Neural cell (in vitro differentiated cells): ENCODE results near the gene SOX9. TPM values are rescaled to one million over a fixed set of nuclear protein-coding genes. Genes with fewer than 3 reads are reported as not detected.

Experiments
- H2AFZ ChIP-seq: fragments of 200-600, 300-800 bp; sonication (generic), shearing (Covaris generic); 2 replicates; pipeline ENCODE4 v1.6.0; 2014; ENCODE audit warnings: low read depth, mild to moderate bottlenecking, antibody characterized with exemption, low read length, moderate library complexity
- H3F3A ChIP-seq: fragments of 200-600 bp; shearing (Covaris generic); 2 replicates; pipeline ENCODE4 v1.6.1; 2016; ENCODE audit warnings: mild to moderate bottlenecking, moderate library complexity, mixed read lengths, antibody characterized with exemption, low read length; ENCODE audit not compliant: insufficient read depth, poor library complexity, severe bottlenecking
- H3K27ac ChIP-seq: fragments of 200-600, 300-800 bp; sonication (generic), shearing (Covaris generic); 2 replicates; pipeline ENCODE4 v1.5.1; 2014; ENCODE audit warnings: mild to moderate bottlenecking, low read length, moderate library complexity
- H3K27me3 ChIP-seq: fragments of 300-800, 200-600 bp; sonication (generic), shearing (Covaris generic); 2 replicates; pipeline ENCODE4 v1.6.0; 2014; ENCODE audit warnings: mild to moderate bottlenecking, low read depth, low read length, moderate library complexity; ENCODE audit not compliant: insufficient read depth
- H3K36me3 ChIP-seq: fragments of 300-800, 200-600 bp; sonication (generic), shearing (Covaris generic); 2 replicates; pipeline ENCODE4 v1.5.1; 2014; ENCODE audit warnings: mild to moderate bottlenecking, antibody characterized with exemption, low read length, moderate library complexity; ENCODE audit not compliant: insufficient read depth
- H3K4me2 ChIP-seq: fragments of 300-800, 200-600 bp; sonication (generic), shearing (Covaris generic); 2 replicates; pipeline ENCODE4 v1.6.0; 2014; ENCODE audit warnings: mild to moderate bottlenecking, low read length
- H3K4me3 ChIP-seq: fragments of 300-800, 200-600 bp; sonication (generic), shearing (Covaris generic); 2 replicates; pipeline ENCODE4 v1.5.1; 2014; ENCODE audit warnings: mild to moderate bottlenecking, low read length, moderate library complexity
- H3K79me2 ChIP-seq: fragments of 200-600 bp; shearing (Covaris generic); replicated peaks from 2 replicates; pipeline ENCODE4 v1.6.0; 2014; ENCODE audit warnings: mild to moderate bottlenecking, low read length, moderate library complexity; ENCODE audit not compliant: insufficient read depth
- H3K9ac ChIP-seq: fragments of 300-800, 200-600 bp; sonication (generic), shearing (Covaris generic); 2 replicates; pipeline ENCODE4 v1.6.1; 2016; ENCODE audit warnings: mild to moderate bottlenecking, low read length, mixed read lengths
- H3K9me2 ChIP-seq: fragments of 200-600 bp; shearing (Covaris generic); 2 replicates; pipeline ENCODE4 v1.6.1; 2016; ENCODE audit warnings: mild to moderate bottlenecking, low read length, mixed read lengths; ENCODE audit not compliant: insufficient read depth
- H3K9me3 ChIP-seq: fragments of 200-600, 300-800 bp; sonication (generic), shearing (Covaris generic); 2 replicates; pipeline ENCODE4 v1.6.1; 2016; ENCODE audit warnings: mild to moderate bottlenecking, mixed run types, low read length, moderate library complexity, mixed read lengths
- H4K20me1 ChIP-seq: fragments of 200-600 bp; shearing (Covaris generic); 2 replicates; pipeline ENCODE4 v1.6.1; 2016; ENCODE audit warnings: mild to moderate bottlenecking, mixed run types; ENCODE audit not compliant: insufficient read depth
- EP300 ChIP-seq: fragments of 450-650 bp; conservative IDR thresholded peaks from 2 replicates; pipeline ENCODE4 v1.6.1; 2014; ENCODE audit warnings: antibody characterized with exemption, mild to moderate bottlenecking, moderate library complexity; ENCODE audit not compliant: poor library complexity, severe bottlenecking
- EZH2 ChIP-seq: fragments of 200-600, 300-800 bp; shearing (Covaris generic), sonication (generic); IDR thresholded peaks from 2 replicates; pipeline ENCODE4 v1.6.1; 2014; ENCODE audit warnings: antibody characterized with exemption, low read length, borderline replicate concordance, mild to moderate bottlenecking; ENCODE audit not compliant: insufficient read depth, poor library complexity, severe bottlenecking
- MXI1 ChIP-seq: fragments of 450-650 bp; conservative IDR thresholded peaks from 2 replicates; pipeline ENCODE4 v1.6.1; 2014; ENCODE audit warnings: antibody characterized with exemption, mild to moderate bottlenecking; ENCODE audit not compliant: poor library complexity, severe bottlenecking
- POLR2AphosphoS5 ChIP-seq: IDR thresholded peaks from 2 replicates; pipeline ENCODE4 v1.6.1; 2012
- RAD21 ChIP-seq: fragments of 450-650 bp; conservative IDR thresholded peaks from 2 replicates; pipeline ENCODE4 v1.6.1; 2014; ENCODE audit warnings: antibody characterized with exemption, mild to moderate bottlenecking, moderate library complexity
- REST ChIP-seq: IDR thresholded peaks from 2 replicates; pipeline ENCODE4 v1.6.1; 2012; ENCODE audit warnings: borderline replicate concordance
- SMC3 ChIP-seq: fragments of 450-650 bp; conservative IDR thresholded peaks from 2 replicates; pipeline ENCODE4 v1.6.1; 2014; ENCODE audit warnings: antibody characterized with exemption, mild to moderate bottlenecking, moderate library complexity; ENCODE audit not compliant: poor library complexity
- TAF1 ChIP-seq: IDR thresholded peaks from 2 replicates; pipeline ENCODE4 v1.6.1; 2012; ENCODE audit warnings: low read depth
- polyA plus RNA-seq: library from polyadenylated mRNA; depleted of rRNA; stranded (reverse); fragments of >200 nt; gene quantifications from 2 replicates; pipeline ENCODE4 v1.2.3, GENCODE V29; 2014
- TF ChIP-seq, protein P1 (sequence below): fragments of 450-650 bp; IDR thresholded peaks from 2 replicates; pipeline ENCODE4 v1.5.1; 2014; ENCODE audit warnings: antibody characterized with exemption, mild to moderate bottlenecking, moderate library complexity; ENCODE audit not compliant: poor library complexity, severe bottlenecking

SOX9 gene
- polyA plus RNA-seq, 1 donor from 2014 or later, result 0.68 TPM

- Histone ChIP-seq H3K79me2 (no peaks in the 10 kb centered on the region), H3K9ac (no peak overlapping the region), H3K9me3 (no peaks in the 10 kb centered on the region), H2AFZ (no peak overlapping the region), H3K27me3 (no peaks in the 10 kb centered on the region), H3K36me3 (no peaks in the 10 kb centered on the region), H3K4me2 (no peak overlapping the region), H4K20me1 (no peaks in the 10 kb centered on the region), H3F3A (no peaks in the 10 kb centered on the region), H3K9me2 (no peaks in the 10 kb centered on the region), H3K4me3 (no peak overlapping the region), H3K27ac (no peak overlapping the region)
- TF ChIP-seq EZH2, result no peak
- TF ChIP-seq REST, result no peak
- TF ChIP-seq SMC3, result no peak
- TF ChIP-seq TAF1, result no peak
- TF ChIP-seq POLR2AphosphoS5, result no peak
- no peak for TF ChIP-seq EP300
- TF ChIP-seq RAD21, result no peak
- TF ChIP-seq MXI1, result no peak
- TF ChIP-seq, protein P1, sequence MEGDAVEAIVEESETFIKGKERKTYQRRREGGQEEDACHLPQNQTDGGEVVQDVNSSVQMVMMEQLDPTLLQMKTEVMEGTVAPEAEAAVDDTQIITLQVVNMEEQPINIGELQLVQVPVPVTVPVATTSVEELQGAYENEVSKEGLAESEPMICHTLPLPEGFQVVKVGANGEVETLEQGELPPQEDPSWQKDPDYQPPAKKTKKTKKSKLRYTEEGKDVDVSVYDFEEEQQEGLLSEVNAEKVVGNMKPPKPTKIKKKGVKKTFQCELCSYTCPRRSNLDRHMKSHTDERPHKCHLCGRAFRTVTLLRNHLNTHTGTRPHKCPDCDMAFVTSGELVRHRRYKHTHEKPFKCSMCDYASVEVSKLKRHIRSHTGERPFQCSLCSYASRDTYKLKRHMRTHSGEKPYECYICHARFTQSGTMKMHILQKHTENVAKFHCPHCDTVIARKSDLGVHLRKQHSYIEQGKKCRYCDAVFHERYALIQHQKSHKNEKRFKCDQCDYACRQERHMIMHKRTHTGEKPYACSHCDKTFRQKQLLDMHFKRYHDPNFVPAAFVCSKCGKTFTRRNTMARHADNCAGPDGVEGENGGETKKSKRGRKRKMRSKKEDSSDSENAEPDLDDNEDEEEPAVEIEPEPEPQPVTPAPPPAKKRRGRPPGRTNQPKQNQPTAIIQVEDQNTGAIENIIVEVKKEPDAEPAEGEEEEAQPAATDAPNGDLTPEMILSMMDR, result no peak
Measured at GRCh38 chr17:72095316-72095715, 25.5 kb upstream of the SOX9 start.

GRCh38 chr17:72097144-72097543 is 23.7 kb upstream of the SOX9 start:
- Histone ChIP-seq H2AFZ (no peak overlapping the region), H3K4me2 (no peak overlapping the region), H3K36me3 (no peaks in the 10 kb centered on the region), H3K27ac (no peak overlapping the region), H4K20me1 (no peaks in the 10 kb centered on the region), H3K9ac (no peak overlapping the region), H3K9me3 (no peaks in the 10 kb centered on the region), H3K4me3 (no peak overlapping the region), H3K79me2 (no peaks in the 10 kb centered on the region), H3K9me2 (no peaks in the 10 kb centered on the region), H3K27me3 (no peaks in the 10 kb centered on the region), H3F3A (no peaks in the 10 kb centered on the region)
- no peak for TF ChIP-seq REST
- TF ChIP-seq, protein P1, result no peak
